ENCODE results near the gene USP20. TPM values are rescaled to one million over a fixed set of nuclear protein-coding genes. Genes with fewer than 3 reads are reported as not detected.

USP20 gene
- total and polyA plus RNA-seq, 7 donors: 7.9 to 52.1 (median 19.4) TPM

- H3K4me3 ChIP-seq: no peak overlapping the region
- WGBS, 2 donors: 85 to 89% methylated on average over 17 of the region's 17 CpGs
- no peak overlapping the region for H3K27ac ChIP-seq
- intact Hi-C loops (cut with DNase I): no loop called here
- H3K27me3 ChIP-seq: no peaks in the 10 kb centered on the region
- H3K36me3 ChIP-seq: peaks cover 0 to 46% (median 26%) of the 10 kb centered on the region in 4 donors
- TF ChIP-seq POLR2A (IDR thresholded peaks at IDR 0.05) (no peak), CTCF (IDR thresholded peaks at IDR 0.05) (no peak), POLR2AphosphoS5 (IDR thresholded peaks at IDR 0.05) (no peak), EP300 (IDR thresholded peaks at IDR 0.05) (no peak)
- DNase-seq: no peak
- peaks cover 0 to 30% (median 24%) of the 10 kb centered on the region in 4 donors for H3K4me1 ChIP-seq
- H3K9me3 ChIP-seq: no peaks in the 10 kb centered on the region
Observed at GRCh38 chr9:129879103-129879699, 43.9 kb downstream of the USP20 start.

- intact Hi-C loops (cut with DNase I): loop anchor here (5.0 to 10.0 kb wide), 2 partner anchors 357 to 455 kb away; no protein-coding TSS in a partner anchor
- WGBS, 2 donors: 94 to 95% methylated on average over 31 of the region's 31 CpGs
- Histone ChIP-seq H3K4me3 (no peak overlapping the region), H3K9me3 (no peaks in the 10 kb centered on the region), H3K27ac (peak overlapping the region; percentile 18 to 61 (median 42)), H3K27me3 (no peaks in the 10 kb centered on the region), H3K36me3 (peaks cover 0 to 37% (median 17%) of the 10 kb centered on the region in 4 donors), H3K4me1 (peaks cover 0 to 39% (median 32%) of the 10 kb centered on the region in 4 donors)
- DNase-seq: no peak
- TF ChIP-seq POLR2AphosphoS5 (IDR thresholded peaks at IDR 0.05): no peak
- no peak for TF ChIP-seq POLR2A (IDR thresholded peaks at IDR 0.05)
- no peak for TF ChIP-seq EP300 (IDR thresholded peaks at IDR 0.05)
- TF ChIP-seq CTCF (IDR thresholded peaks at IDR 0.05): no peak
Observed at GRCh38 chr9:129879991-129880653, 44.9 kb downstream of the USP20 start.

- Histone ChIP-seq H3K9me3 (no peaks in the 10 kb centered on the region), H3K27me3 (no peaks in the 10 kb centered on the region), H3K27ac (peak overlapping the region; percentile 18 to 61 (median 42)), H3K4me3 (no peak overlapping the region), H3K4me1 (peaks cover 0 to 46% (median 40%) of the 10 kb centered on the region in 4 donors), H3K36me3 (peaks cover 0 to 29% (median 9%) of the 10 kb centered on the region in 4 donors)
- intact Hi-C loops (cut with DNase I): loop anchor here (5.0 to 10.0 kb wide), 2 partner anchors 356 to 454 kb away; no protein-coding TSS in a partner anchor
- no peak for TF ChIP-seq POLR2A (IDR thresholded peaks at IDR 0.05)
- no peak for TF ChIP-seq EP300 (IDR thresholded peaks at IDR 0.05)
- no peak for TF ChIP-seq CTCF (IDR thresholded peaks at IDR 0.05)
- TF ChIP-seq POLR2AphosphoS5 (IDR thresholded peaks at IDR 0.05): no peak
- 83 to 86% methylated on average over 28 of the region's 28 CpGs for WGBS, 2 donors
- no peak for DNase-seq
Observed at GRCh38 chr9:129880654-129881546, 45.6 kb downstream of the USP20 start.

DNA sequence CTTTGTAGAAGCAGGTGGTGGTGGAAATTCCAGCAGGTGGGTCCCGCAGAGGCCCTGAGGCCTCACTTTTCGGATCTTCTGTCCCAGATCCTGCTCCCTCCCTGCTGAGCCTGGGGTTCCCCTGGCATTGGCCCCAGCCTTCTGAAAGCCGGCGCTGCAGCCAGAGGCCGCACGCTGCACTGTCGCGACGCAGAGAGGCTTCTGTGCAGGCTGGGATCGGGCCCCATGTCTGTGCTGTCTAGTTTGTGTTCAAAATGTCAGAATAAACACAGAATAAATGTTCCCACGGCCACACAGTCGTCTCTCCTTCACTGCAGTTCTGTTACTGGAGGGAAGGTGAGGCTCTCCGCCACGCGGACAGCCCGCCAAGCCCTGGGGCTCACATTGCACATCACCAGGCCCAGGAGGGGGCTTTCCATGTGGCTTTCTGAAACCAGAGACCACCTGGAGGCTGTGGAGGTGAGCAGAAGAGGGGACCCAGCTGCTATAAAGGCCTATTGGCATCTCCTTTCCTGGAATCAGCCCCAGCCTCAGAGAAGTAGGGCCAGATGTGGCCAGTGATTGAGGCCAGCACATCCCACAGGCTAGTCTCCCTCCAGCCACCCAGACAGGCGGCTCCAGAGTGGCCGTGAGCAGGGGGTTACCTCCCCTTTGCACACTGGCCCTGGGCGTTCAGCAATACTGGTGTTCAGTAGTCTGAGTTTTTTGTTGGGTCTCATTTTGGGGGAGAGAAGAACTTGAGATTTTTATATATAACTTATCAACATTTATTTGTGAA, 46.5 kb downstream of the USP20 start:
- peaks cover 0 to 55% (median 48%) of the 10 kb centered on the region in 4 donors for H3K4me1 ChIP-seq

More for the DNA sequence above, 46.5 kb downstream of the USP20 start:
- intact Hi-C loops (cut with DNase I): loop anchor here (5.0 to 10.0 kb wide), 2 partner anchors 356 to 453 kb away; no protein-coding TSS in a partner anchor
- Histone ChIP-seq H3K9me3 (no peaks in the 10 kb centered on the region), H3K27me3 (no peaks in the 10 kb centered on the region), H3K36me3 (peaks cover 0 to 22% (median 5%) of the 10 kb centered on the region in 4 donors), H3K27ac (peak overlapping the region; percentile 18 to 61 (median 42)), H3K4me3 (no peak overlapping the region)
- TF ChIP-seq POLR2AphosphoS5 (IDR thresholded peaks at IDR 0.05) (peak in 1 of 4 donors; percentile 9), CTCF (IDR thresholded peaks at IDR 0.05) (no peak)
- WGBS, 2 donors: 83 to 90% methylated on average over 19 of the region's 19 CpGs
- no peak for DNase-seq
